Measurements from ENCODE around the gene SUPT6H.

SUPT6H gene

GRCh38 chr17:28707339-28707720, 45.3 kb downstream of the SUPT6H start:
- peaks cover 18% of the 10 kb centered on the region for H3K36me3 ChIP-seq (ENCODE audit: insufficient read depth, low read length)
- H3K4me1 ChIP-seq (ENCODE audit: insufficient read depth, low read length), result peaks cover 10% of the 10 kb centered on the region
- H2AFZ ChIP-seq (ENCODE audit: low read depth, low read length), result no peak overlapping the region
- no peaks in the 10 kb centered on the region for H3K9me3 ChIP-seq (ENCODE audit: low read length)
- H3K4me3 ChIP-seq (ENCODE audit: low read length), result no peak overlapping the region
- H3K27me3 ChIP-seq (ENCODE audit: insufficient read depth, low read length), result no peaks in the 10 kb centered on the region

- H3K36me3 ChIP-seq (ENCODE audit: insufficient read depth, low read length), result peaks cover 31% of the 10 kb centered on the region
- H3K27me3 ChIP-seq (ENCODE audit: insufficient read depth, low read length), result no peaks in the 10 kb centered on the region
- no peak overlapping the region for H2AFZ ChIP-seq (ENCODE audit: low read depth, low read length)
Observed at GRCh38 chr17:28710861-28711722, 49.1 kb downstream of the SUPT6H start.

GRCh38 chr17:28711723-28712031, 49.7 kb downstream of the SUPT6H start, which contains the start of gene PROCA1:
Gene PROCA1, minus strand, starts transcription at chr17:28711888. Its CDS starts 228 bp downstream, at chr17:28711660.
- Histone ChIP-seq H3K4me3 (ENCODE audit: low read length) (peak within 1 kb of the TSS; percentile 53), H3K4me1 (ENCODE audit: insufficient read depth, low read length) (peaks cover 11% of the 10 kb centered on the region), H3K27me3 (ENCODE audit: insufficient read depth, low read length) (no peaks in the 10 kb centered on the region), H3K36me3 (ENCODE audit: insufficient read depth, low read length) (peaks cover 31% of the 10 kb centered on the region), H3K9me3 (ENCODE audit: low read length) (no peaks in the 10 kb centered on the region), H2AFZ (ENCODE audit: low read depth, low read length) (no peak within 1 kb of the TSS)

More at GRCh38 chr17:28710861-28711722, 49.1 kb downstream of the SUPT6H start:
- peak overlapping the region; percentile 53 for H3K4me3 ChIP-seq (ENCODE audit: low read length)
- H3K4me1 ChIP-seq (ENCODE audit: insufficient read depth, low read length), result peaks cover 5% of the 10 kb centered on the region
- no peaks in the 10 kb centered on the region for H3K9me3 ChIP-seq (ENCODE audit: low read length)

GRCh38 chr17:28712032-28712704, 50.2 kb downstream of the SUPT6H start:
- Histone ChIP-seq H3K36me3 (ENCODE audit: insufficient read depth, low read length) (peaks cover 31% of the 10 kb centered on the region), H3K9me3 (ENCODE audit: low read length) (no peaks in the 10 kb centered on the region), H3K4me3 (ENCODE audit: low read length) (no peak overlapping the region), H2AFZ (ENCODE audit: low read depth, low read length) (no peak overlapping the region), H3K4me1 (ENCODE audit: insufficient read depth, low read length) (peaks cover 14% of the 10 kb centered on the region), H3K27me3 (ENCODE audit: insufficient read depth, low read length) (no peaks in the 10 kb centered on the region)

- Histone ChIP-seq H3K36me3 (ENCODE audit: insufficient read depth, low read length) (peaks cover 31% of the 10 kb centered on the region), H3K4me3 (ENCODE audit: low read length) (no peak overlapping the region), H2AFZ (ENCODE audit: low read depth, low read length) (no peak overlapping the region), H3K9me3 (ENCODE audit: low read length) (no peaks in the 10 kb centered on the region), H3K27me3 (ENCODE audit: insufficient read depth, low read length) (no peaks in the 10 kb centered on the region), H3K4me1 (ENCODE audit: insufficient read depth, low read length) (peaks cover 14% of the 10 kb centered on the region)
Observed at GRCh38 chr17:28712705-28713415, 50.9 kb downstream of the SUPT6H start.

GRCh38 chr17:28714281-28714680, 52.3 kb downstream of the SUPT6H start:
- H3K36me3 ChIP-seq (ENCODE audit: insufficient read depth, low read length), result peaks cover 31% of the 10 kb centered on the region

GRCh38 chr17:28715217-28715616, 53.2 kb downstream of the SUPT6H start:
- Histone ChIP-seq H2AFZ (ENCODE audit: low read depth, low read length) (no peak overlapping the region), H3K36me3 (ENCODE audit: insufficient read depth, low read length) (peaks cover 31% of the 10 kb centered on the region), H3K9me3 (ENCODE audit: low read length) (no peaks in the 10 kb centered on the region), H3K4me1 (ENCODE audit: insufficient read depth, low read length) (peaks cover 27% of the 10 kb centered on the region), H3K27me3 (ENCODE audit: insufficient read depth, low read length) (no peaks in the 10 kb centered on the region), H3K4me3 (ENCODE audit: low read length) (no peak overlapping the region)

More at GRCh38 chr17:28714281-28714680, 52.3 kb downstream of the SUPT6H start:
- Histone ChIP-seq H3K4me1 (ENCODE audit: insufficient read depth, low read length) (peaks cover 26% of the 10 kb centered on the region), H2AFZ (ENCODE audit: low read depth, low read length) (no peak overlapping the region), H3K9me3 (ENCODE audit: low read length) (no peaks in the 10 kb centered on the region), H3K4me3 (ENCODE audit: low read length) (no peak overlapping the region), H3K27me3 (ENCODE audit: insufficient read depth, low read length) (no peaks in the 10 kb centered on the region)

- Histone ChIP-seq H3K4me3 (ENCODE audit: low read length) (peak overlapping the region; percentile 86), H2AFZ (ENCODE audit: low read depth, low read length) (peak overlapping the region; percentile 78), H3K27me3 (ENCODE audit: insufficient read depth, low read length) (no peaks in the 10 kb centered on the region), H3K9me3 (ENCODE audit: low read length) (no peaks in the 10 kb centered on the region), H3K4me1 (ENCODE audit: insufficient read depth, low read length) (peaks cover 39% of the 10 kb centered on the region), H3K36me3 (ENCODE audit: insufficient read depth, low read length) (peaks cover 40% of the 10 kb centered on the region)
Observed at GRCh38 chr17:28716740-28717577, 55.0 kb downstream of the SUPT6H start.

GRCh38 chr17:28717578-28718332, 55.8 kb downstream of the SUPT6H start, which contains the start of gene RAB34:
Gene RAB34, minus strand, starts transcription at chr17:28717868. Its CDS starts 602 bp downstream, at chr17:28717266.
- no peaks in the 10 kb centered on the region for H3K27me3 ChIP-seq (ENCODE audit: insufficient read depth, low read length)
- no peaks in the 10 kb centered on the region for H3K9me3 ChIP-seq (ENCODE audit: low read length)
- H3K4me3 ChIP-seq (ENCODE audit: low read length), result peak within 1 kb of the TSS; percentile 86
- peak within 1 kb of the TSS; percentile 78 for H2AFZ ChIP-seq (ENCODE audit: low read depth, low read length)
- H3K4me1 ChIP-seq (ENCODE audit: insufficient read depth, low read length), result peaks cover 47% of the 10 kb centered on the region
- peaks cover 43% of the 10 kb centered on the region for H3K36me3 ChIP-seq (ENCODE audit: insufficient read depth, low read length)

- no peaks in the 10 kb centered on the region for H3K27me3 ChIP-seq (ENCODE audit: insufficient read depth, low read length)
- peaks cover 48% of the 10 kb centered on the region for H3K36me3 ChIP-seq (ENCODE audit: insufficient read depth, low read length)
- peaks cover 54% of the 10 kb centered on the region for H3K4me1 ChIP-seq (ENCODE audit: insufficient read depth, low read length)
- H2AFZ ChIP-seq (ENCODE audit: low read depth, low read length), result no peak overlapping the region
- H3K9me3 ChIP-seq (ENCODE audit: low read length), result no peaks in the 10 kb centered on the region
- H3K4me3 ChIP-seq (ENCODE audit: low read length), result peak overlapping the region; percentile 86
Observed at GRCh38 chr17:28718333-28719020, 56.5 kb downstream of the SUPT6H start.

GRCh38 chr17:28719021-28719433, 57.0 kb downstream of the SUPT6H start:
- no peaks in the 10 kb centered on the region for H3K9me3 ChIP-seq (ENCODE audit: low read length)
- H3K4me1 ChIP-seq (ENCODE audit: insufficient read depth, low read length), result peaks cover 56% of the 10 kb centered on the region
- peak overlapping the region; percentile 86 for H3K4me3 ChIP-seq (ENCODE audit: low read length)
- no peaks in the 10 kb centered on the region for H3K27me3 ChIP-seq (ENCODE audit: insufficient read depth, low read length)
- peak overlapping the region; percentile 32 for H2AFZ ChIP-seq (ENCODE audit: low read depth, low read length)
- peaks cover 49% of the 10 kb centered on the region for H3K36me3 ChIP-seq (ENCODE audit: insufficient read depth, low read length)
